Mucosa of stomach (tissue), 1 donor: ENCODE data around the gene SNRPD1.
"Not testable (repeated sequence)": the region's sequence is repeated elsewhere in the genome, so short reads cannot be mapped to it uniquely, and the experiment has no call there.

Experiments used
- H3K27me3 ChIP-seq: one replicate; pipeline ENCODE4 v1.7.0; 2013; ENCODE audit warnings: mild to moderate bottlenecking, low read length; ENCODE audit not compliant: control insufficient read depth, insufficient read depth
- H3K36me3 ChIP-seq: one replicate; pipeline ENCODE4 v1.7.0; 2013; ENCODE audit warnings: low read length; ENCODE audit not compliant: control insufficient read depth, insufficient read depth
- H3K4me1 ChIP-seq: one replicate; pipeline ENCODE4 v1.7.0; 2013; ENCODE audit warnings: mild to moderate bottlenecking, low read length; ENCODE audit not compliant: control insufficient read depth, insufficient read depth
- H3K4me3 ChIP-seq: one replicate; pipeline ENCODE4 v1.7.0; 2013; ENCODE audit warnings: low read length
- H3K9ac ChIP-seq: one replicate; pipeline ENCODE4 v1.7.0; 2013; ENCODE audit warnings: mild to moderate bottlenecking, low read length, moderate library complexity
- H3K9me3 ChIP-seq: one replicate; pipeline ENCODE4 v1.7.0; 2013; ENCODE audit warnings: mild to moderate bottlenecking, low read length, moderate library complexity; ENCODE audit not compliant: control insufficient read depth
- donor health status: Pancreatic carcinoma.

The SNRPD1 gene

DNA sequence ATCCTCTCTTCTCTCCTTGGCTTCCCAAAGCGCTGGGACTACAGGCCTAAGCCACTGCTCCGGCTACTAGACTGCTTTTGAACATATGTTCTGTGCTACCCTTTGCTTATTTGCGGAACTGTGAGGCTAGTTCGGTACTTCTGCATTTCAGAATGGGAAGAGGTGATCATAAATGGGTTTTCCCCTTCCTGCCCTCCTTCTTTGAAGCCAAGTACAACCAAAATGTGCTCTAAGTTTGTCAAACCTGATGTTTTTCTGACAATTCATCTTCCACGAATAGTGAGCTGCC is 9.9 kb upstream of the SNRPD1 start:
- Histone ChIP-seq H3K27me3 (no peaks in the 10 kb centered on the region), H3K9me3 (no peaks in the 10 kb centered on the region), H3K4me1 (peaks cover 18% of the 10 kb centered on the region), H3K9ac (no peak overlapping the region), H3K36me3 (no peaks in the 10 kb centered on the region), H3K4me3 (no peak overlapping the region)

GRCh38 chr18:21604671-21605070 is 7.4 kb upstream of the SNRPD1 start:
- Histone ChIP-seq H3K27me3 (no peaks in the 10 kb centered on the region), H3K4me3 (peak overlapping the region; percentile 32), H3K4me1 (peaks cover 18% of the 10 kb centered on the region), H3K9me3 (no peaks in the 10 kb centered on the region), H3K9ac (peak overlapping the region; percentile 50), H3K36me3 (no peaks in the 10 kb centered on the region)

DNA sequence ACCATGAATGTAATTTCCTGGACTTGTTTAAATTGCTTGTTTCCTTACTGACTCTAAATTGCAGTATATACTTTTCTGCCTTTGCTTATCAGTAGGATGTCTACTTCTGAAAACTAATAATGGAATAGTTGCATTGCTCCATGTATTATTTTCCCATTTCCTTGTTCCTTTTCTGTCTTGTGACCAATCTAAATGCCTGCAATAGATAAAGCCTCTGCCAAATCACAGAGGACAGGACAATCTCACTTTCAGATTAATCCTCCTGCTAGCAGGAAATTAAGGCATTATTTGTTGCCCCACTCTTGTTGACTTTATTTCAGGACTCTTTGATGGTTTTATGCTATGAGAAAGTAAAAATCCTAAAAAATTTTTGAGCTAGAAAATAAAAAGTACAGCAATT is 6.9 kb upstream of the SNRPD1 start:
- peak overlapping the region; percentile 50 for H3K9ac ChIP-seq
- H3K27me3 ChIP-seq = no peaks in the 10 kb centered on the region
- no peaks in the 10 kb centered on the region for H3K36me3 ChIP-seq
- peak overlapping the region; percentile 32 for H3K4me3 ChIP-seq
- H3K9me3 ChIP-seq = no peaks in the 10 kb centered on the region
- H3K4me1 ChIP-seq = peaks cover 18% of the 10 kb centered on the region

GRCh38 chr18:21611401-21612124 is 551 bp upstream of the SNRPD1 start:
- H3K9me3 ChIP-seq, H3K4me1 ChIP-seq, H3K36me3 ChIP-seq, H3K27me3 ChIP-seq: not testable (repeated sequence)
- peak overlapping the region; percentile 97 for H3K4me3 ChIP-seq
- peak overlapping the region; percentile 90 for H3K9ac ChIP-seq

GRCh38 chr18:21621640-21622039 is 9.5 kb downstream of the SNRPD1 start:
- not testable (repeated sequence) for H3K36me3 ChIP-seq, H3K4me3 ChIP-seq, H3K4me1 ChIP-seq, H3K9ac ChIP-seq, H3K27me3 ChIP-seq, H3K9me3 ChIP-seq

- Histone ChIP-seq H3K27me3 (no peaks in the 10 kb centered on the region), H3K4me3 (no peak overlapping the region), H3K4me1 (no peaks in the 10 kb centered on the region), H3K9me3 (no peaks in the 10 kb centered on the region), H3K36me3 (no peaks in the 10 kb centered on the region), H3K9ac (no peak overlapping the region)
Observed at GRCh38 chr18:21629089-21629832, 17.1 kb downstream of the SNRPD1 start.

- H3K36me3 ChIP-seq = no peaks in the 10 kb centered on the region
- no peaks in the 10 kb centered on the region for H3K27me3 ChIP-seq
- H3K4me3 ChIP-seq = no peak overlapping the region
- H3K9me3 ChIP-seq = no peaks in the 10 kb centered on the region
- no peaks in the 10 kb centered on the region for H3K4me1 ChIP-seq
- H3K9ac ChIP-seq = no peak overlapping the region
Observed at GRCh38 chr18:21632393-21632792, 20.3 kb downstream of the SNRPD1 start.

- Histone ChIP-seq H3K36me3 (no peaks in the 10 kb centered on the region), H3K9ac (no peak overlapping the region)
Observed at GRCh38 chr18:21634588-21635199, 22.6 kb downstream of the SNRPD1 start.

DNA sequence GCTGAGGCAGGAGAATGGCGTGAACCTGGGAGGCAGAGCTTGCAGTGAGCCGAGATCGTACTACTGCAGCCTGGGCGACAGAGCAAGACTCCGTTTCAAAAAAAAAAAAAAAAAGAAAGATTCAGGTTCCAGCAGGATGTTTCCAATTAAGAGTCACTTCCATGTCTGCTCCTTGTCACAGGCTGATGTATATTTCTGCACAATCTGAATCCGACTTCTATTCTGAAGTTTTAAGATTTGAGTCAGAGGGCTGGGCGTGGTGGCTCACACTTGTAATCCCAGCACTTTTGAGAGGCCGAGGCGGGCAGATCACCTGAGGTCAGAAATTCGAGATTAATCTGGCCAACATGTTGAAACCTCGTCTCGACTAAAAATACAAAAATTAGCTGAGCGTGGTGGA is 24.7 kb downstream of the SNRPD1 start:
- no peaks in the 10 kb centered on the region for H3K9me3 ChIP-seq
- no peak overlapping the region for H3K9ac ChIP-seq
- no peaks in the 10 kb centered on the region for H3K27me3 ChIP-seq
- no peaks in the 10 kb centered on the region for H3K36me3 ChIP-seq
- H3K4me3 ChIP-seq = no peak overlapping the region
- H3K4me1 ChIP-seq = no peaks in the 10 kb centered on the region

More at GRCh38 chr18:21634588-21635199, 22.6 kb downstream of the SNRPD1 start:
- no peaks in the 10 kb centered on the region for H3K4me1 ChIP-seq
- H3K9me3 ChIP-seq = no peaks in the 10 kb centered on the region
- H3K27me3 ChIP-seq = no peaks in the 10 kb centered on the region
- H3K4me3 ChIP-seq = no peak overlapping the region

GRCh38 chr18:21638822-21639221 is 26.7 kb downstream of the SNRPD1 start:
- H3K4me1 ChIP-seq = no peaks in the 10 kb centered on the region
- H3K27me3 ChIP-seq = no peaks in the 10 kb centered on the region
- no peak overlapping the region for H3K4me3 ChIP-seq
- no peaks in the 10 kb centered on the region for H3K9me3 ChIP-seq
- H3K9ac ChIP-seq = no peak overlapping the region
- H3K36me3 ChIP-seq = no peaks in the 10 kb centered on the region

- H3K9me3 ChIP-seq, H3K4me1 ChIP-seq, H3K36me3 ChIP-seq, H3K27me3 ChIP-seq, H3K4me3 ChIP-seq, H3K9ac ChIP-seq: not testable (repeated sequence)
Observed at GRCh38 chr18:21640375-21640774, 28.3 kb downstream of the SNRPD1 start.

- H3K27me3 ChIP-seq = no peaks in the 10 kb centered on the region
- H3K4me3 ChIP-seq = no peak overlapping the region
- no peaks in the 10 kb centered on the region for H3K4me1 ChIP-seq
- H3K36me3 ChIP-seq = no peaks in the 10 kb centered on the region
- H3K9ac ChIP-seq = no peak overlapping the region
- no peaks in the 10 kb centered on the region for H3K9me3 ChIP-seq
Observed at GRCh38 chr18:21650311-21650710, 38.2 kb downstream of the SNRPD1 start.
